ENCODE data around the gene FRMD6.
"Not testable (repeated sequence)": the region's sequence is repeated elsewhere in the genome, so short reads cannot be mapped to it uniquely, and the experiment has no call there.

The FRMD6 gene

GRCh38 chr14:51633298-51633697, 18.4 kb upstream of the FRMD6 start:
- not testable (repeated sequence) for DNase-seq

- DNase-seq = no peak
Measured at GRCh38 chr14:51636109-51636508, 15.6 kb upstream of the FRMD6 start.

- DNase-seq = no peak
Measured at GRCh38 chr14:51638071-51638944, 13.4 kb upstream of the FRMD6 start.

- DNase-seq = no peak
Measured at GRCh38 chr14:51639668-51640316, 11.9 kb upstream of the FRMD6 start.

- DNase-seq = no peak
Measured at GRCh38 chr14:51643140-51643539, 8.6 kb upstream of the FRMD6 start.

GRCh38 chr14:51644217-51644933, 7.3 kb upstream of the FRMD6 start:
- DNase-seq = no peak

- DNase-seq = no peak
Measured at GRCh38 chr14:51648296-51648695, 3.4 kb upstream of the FRMD6 start.

- DNase-seq = no peak
Measured at GRCh38 chr14:51650716-51651387, 858 bp upstream of the FRMD6 start.

GRCh38 chr14:51652168-51653078, 713 bp downstream of the FRMD6 start:
- DNase-seq = peak; percentile 40

GRCh38 chr14:51653079-51653774, 1.5 kb downstream of the FRMD6 start:
- no peak for DNase-seq

- DNase-seq = no peak
Measured at GRCh38 chr14:51653775-51654532, 2.2 kb downstream of the FRMD6 start.

- DNase-seq = no peak
Measured at GRCh38 chr14:51654533-51654845, 2.8 kb downstream of the FRMD6 start.

- no peak for DNase-seq
Measured at GRCh38 chr14:51657762-51658161, 6.1 kb downstream of the FRMD6 start.

- no peak for DNase-seq
Measured at GRCh38 chr14:51658441-51659173, 6.9 kb downstream of the FRMD6 start.

GRCh38 chr14:51660741-51661140, 9.0 kb downstream of the FRMD6 start:
- no peak for DNase-seq

- DNase-seq = no peak
Measured at GRCh38 chr14:51661504-51661903, 9.8 kb downstream of the FRMD6 start.

- DNase-seq = no peak
Measured at GRCh38 chr14:51663783-51664326, 12.1 kb downstream of the FRMD6 start.

GRCh38 chr14:51666070-51666469, 14.4 kb downstream of the FRMD6 start:
- DNase-seq = no peak

GRCh38 chr14:51666826-51667225, 15.1 kb downstream of the FRMD6 start:
- no peak for DNase-seq

GRCh38 chr14:51668870-51669269, 17.2 kb downstream of the FRMD6 start:
- no peak for DNase-seq

Measured in activated gamma-delta T cell (primary cell).